Neutrophil (primary cell): ENCODE results near the gene HES4.
A peak's percentile ranks its signal among the peaks of the same experiment; 100 is the strongest.

Experiments used
- H3K27ac ChIP-seq: fragments of 200-600 bp; sonication (generic); 2 replicates; pipeline ENCODE4 v1.5.1; 2016; ENCODE audit warnings: mild to moderate bottlenecking, moderate library complexity
- H3K27me3 ChIP-seq: fragments of 200-600 bp; sonication (generic); 2 replicates; pipeline ENCODE4 v1.6.0; 2016; ENCODE audit warnings: mild to moderate bottlenecking
- H3K36me3 ChIP-seq: fragments of 200-600 bp; sonication (generic); 2 replicates; pipeline ENCODE4 v1.5.1; 2017
- H3K4me1 ChIP-seq, 2 experiments: fragments of 200-600 bp in 1 of 2; sonication (generic) in 1 of 2; 1 replicate in 1 of 2; 2 replicates in 1 of 2; pipeline versions ENCODE4 v1.5.1 to v1.6.1; 2013 to 2016; ENCODE audit warnings: low read depth in 1 of 2, low read length in 1 of 2, mild to moderate bottlenecking in 1 of 2, moderate library complexity in 1 of 2; ENCODE audit not compliant: control insufficient read depth in 1 of 2, insufficient read depth in 1 of 2
- H3K4me3 ChIP-seq, 2 experiments: fragments of 200-600 bp in 1 of 2; sonication (generic) in 1 of 2; 1 replicate in 1 of 2; 2 replicates in 1 of 2; pipeline ENCODE4 v1.5.1; 2013 to 2016; ENCODE audit warnings: low read depth in 1 of 2, low read length in 1 of 2, mild to moderate bottlenecking in 1 of 2, moderate library complexity in 1 of 2
- H3K9me3 ChIP-seq: fragments of 200-600 bp; sonication (generic); 2 replicates; pipeline ENCODE4 v1.5.1; 2016
- CTCF ChIP-seq: fragments of 200-600 bp; sonication (generic); IDR thresholded peaks from 2 replicates; pipeline ENCODE4 v1.5.1; 2016; ENCODE audit warnings: antibody characterized with exemption

The HES4 gene

GRCh38 chr1:999725-1000356 lies at the start of gene HES4:
Gene HES4 (minus strand): TSS chr1:1000097. CDS start chr1:999973, 124 bp downstream.
- no peak for TF ChIP-seq CTCF
- no peaks in the 10 kb centered on the region for H3K36me3 ChIP-seq
- peaks cover 23 to 39% of the 10 kb centered on the region in 2 experiments for H3K4me1 ChIP-seq
- H3K27me3 ChIP-seq: peaks cover 100% of the 10 kb centered on the region
- no peak within 1 kb of the TSS for H3K27ac ChIP-seq
- H3K9me3 ChIP-seq: no peaks in the 10 kb centered on the region
- peak within 1 kb of the TSS; percentile 34 to 50 for H3K4me3 ChIP-seq

GRCh38 chr1:1048765-1049164 lies 48.9 kb upstream of the HES4 start:
- Histone ChIP-seq H3K4me3 (no peak overlapping the region), H3K9me3 (no peaks in the 10 kb centered on the region), H3K27me3 (peaks cover 4% of the 10 kb centered on the region), H3K4me1 (no peaks in the 10 kb centered on the region), H3K27ac (no peak overlapping the region), H3K36me3 (no peaks in the 10 kb centered on the region)
- no peak for TF ChIP-seq CTCF

- H3K27me3 ChIP-seq: peaks cover 6% of the 10 kb centered on the region
- no peak overlapping the region for H3K27ac ChIP-seq
- no peak for TF ChIP-seq CTCF
- no peaks in the 10 kb centered on the region for H3K4me1 ChIP-seq
- H3K4me3 ChIP-seq: no peak overlapping the region
- no peaks in the 10 kb centered on the region for H3K36me3 ChIP-seq
- H3K9me3 ChIP-seq: no peaks in the 10 kb centered on the region
Observed at GRCh38 chr1:1047963-1048362, 48.1 kb upstream of the HES4 start.

- TF ChIP-seq CTCF: no peak
Observed at GRCh38 chr1:1047407-1047806, 47.5 kb upstream of the HES4 start.

GRCh38 chr1:1046767-1047166 lies 46.9 kb upstream of the HES4 start:
- H3K36me3 ChIP-seq: no peaks in the 10 kb centered on the region
- no peak for TF ChIP-seq CTCF
- no peak overlapping the region for H3K4me3 ChIP-seq
- no peaks in the 10 kb centered on the region for H3K4me1 ChIP-seq
- no peaks in the 10 kb centered on the region for H3K9me3 ChIP-seq
- H3K27me3 ChIP-seq: peaks cover 18% of the 10 kb centered on the region
- H3K27ac ChIP-seq: no peak overlapping the region

More at GRCh38 chr1:1047407-1047806, 47.5 kb upstream of the HES4 start:
- H3K36me3 ChIP-seq: no peaks in the 10 kb centered on the region
- no peak overlapping the region for H3K4me3 ChIP-seq
- no peaks in the 10 kb centered on the region for H3K9me3 ChIP-seq
- peaks cover 12% of the 10 kb centered on the region for H3K27me3 ChIP-seq
- no peaks in the 10 kb centered on the region for H3K4me1 ChIP-seq
- no peak overlapping the region for H3K27ac ChIP-seq
